WTC11 (cell line): ENCODE measurements around the gene PTPN4. TPM values are rescaled to one million over a fixed set of nuclear protein-coding genes. Genes with fewer than 3 reads are reported as not detected.

Experiments used
- ATAC-seq: fragments of 200-7000 bp; cut with Tn5 transposase; 2 replicates; pipeline ENCODE4 v1.10.0; 2021; ENCODE audit warnings: mild to moderate bottlenecking, moderate library complexity
- CTCF ChIA-PET: fragments of 300-600 bp; sonication (Branson Sonifier 250); formaldehyde crosslinking; loops from one replicate; lab custom pipeline; 2021; ENCODE audit warnings: antibody characterized with exemption; lab: Charles Lee
- POLR2A ChIA-PET: fragments of 350-600 bp; sonication (Branson Sonifier 250); formaldehyde crosslinking; loops from one replicate; lab custom pipeline; 2021; ENCODE audit warnings: antibody characterized with exemption; lab: Charles Lee
- DNase-seq: peaks from one replicate; pipeline ENCODE4 v3.0.0; 2021; ENCODE audit warnings: low spot score
- H3K27ac Mint-ChIP-seq: 2 replicates; pipeline ENCODE4 v1.8.0; 2021; ENCODE audit warnings: mixed read lengths
- H3K27me3 Mint-ChIP-seq: 2 replicates; pipeline ENCODE4 v1.8.0; 2021; ENCODE audit warnings: low read depth, mild to moderate bottlenecking, moderate library complexity, mixed read lengths
- H3K36me3 Mint-ChIP-seq: 2 replicates; pipeline ENCODE4 v1.8.0; 2021; ENCODE audit warnings: mixed read lengths
- H3K4me1 Mint-ChIP-seq: 2 replicates; pipeline ENCODE4 v1.8.0; 2022; ENCODE audit warnings: mixed read lengths
- H3K4me3 Mint-ChIP-seq: 2 replicates; pipeline ENCODE4 v1.8.0; 2021; ENCODE audit warnings: mild to moderate bottlenecking, moderate library complexity, mixed read lengths
- H3K9me3 Mint-ChIP-seq: 2 replicates; pipeline ENCODE4 v1.8.0; 2021; ENCODE audit warnings: mixed read lengths
- ATF2 ChIP-seq: sonication (generic); formaldehyde crosslinking; IDR thresholded peaks from 2 replicates; pipeline ENCODE4 v1.8.1; 2022; ENCODE audit warnings: low read depth, missing genetic modification reagents, borderline replicate concordance
- CREB1 ChIP-seq: sonication (generic); formaldehyde crosslinking; IDR thresholded peaks from 2 replicates; pipeline ENCODE4 v1.8.0; 2023; ENCODE audit warnings: mild to moderate bottlenecking, missing genetic modification reagents
- CREM ChIP-seq: sonication (generic); formaldehyde crosslinking; IDR thresholded peaks from 2 replicates; pipeline ENCODE4 v1.8.1; 2022; ENCODE audit warnings: mild to moderate bottlenecking, missing genetic modification reagents, moderate library complexity
- ESRRA ChIP-seq: sonication (generic); formaldehyde crosslinking; IDR thresholded peaks from 2 replicates; pipeline ENCODE4 v1.8.1; 2022; ENCODE audit warnings: mild to moderate bottlenecking, missing genetic modification reagents, borderline replicate concordance
- JAZF1 ChIP-seq: fragments of 250-450 bp; sonication (Bioruptor Pico); IDR thresholded peaks from 2 replicates; pipeline ENCODE4 v1.9.0; 2021; ENCODE audit warnings: moderate library complexity, mild to moderate bottlenecking, inconsistent platforms
- KAT7 ChIP-seq: sonication (generic); formaldehyde crosslinking; IDR thresholded peaks from 2 replicates; pipeline ENCODE4 v1.8.1; 2023; ENCODE audit warnings: missing genetic modification reagents, mild to moderate bottlenecking, borderline replicate concordance
- MLX ChIP-seq: sonication (generic); formaldehyde crosslinking; IDR thresholded peaks from 2 replicates; pipeline ENCODE4 v1.8.1; 2023; ENCODE audit warnings: mild to moderate bottlenecking, missing genetic modification reagents, moderate library complexity
- PREB ChIP-seq: sonication (generic); formaldehyde crosslinking; IDR thresholded peaks from 2 replicates; pipeline ENCODE4 v1.8.1; 2022; ENCODE audit warnings: mild to moderate bottlenecking, missing genetic modification reagents, moderate library complexity, borderline replicate concordance
- TEAD4 ChIP-seq: sonication (generic); formaldehyde crosslinking; IDR thresholded peaks from 2 replicates; pipeline ENCODE4 v1.8.0; 2022; ENCODE audit warnings: mild to moderate bottlenecking, missing genetic modification reagents
- ZBTB43 ChIP-seq: sonication (generic); formaldehyde crosslinking; IDR thresholded peaks from 2 replicates; pipeline ENCODE4 v1.8.1; 2023; ENCODE audit warnings: mild to moderate bottlenecking, missing genetic modification reagents
- ZMAT4 ChIP-seq: fragments of 250-450 bp; sonication (Bioruptor Pico); IDR thresholded peaks from 2 replicates; pipeline ENCODE4 v1.9.0; 2021; ENCODE audit warnings: mild to moderate bottlenecking
- ZNF121 ChIP-seq: sonication (generic); formaldehyde crosslinking; IDR thresholded peaks from 2 replicates; pipeline ENCODE4 v1.8.0; 2023; ENCODE audit warnings: missing genetic modification reagents
- ZNF317 ChIP-seq: sonication (generic); formaldehyde crosslinking; IDR thresholded peaks from 2 replicates; pipeline ENCODE4 v1.8.1; 2023; ENCODE audit warnings: low read depth, mild to moderate bottlenecking, moderate library complexity, missing genetic modification reagents, borderline replicate concordance
- ZNF416 ChIP-seq: fragments of 250-450 bp; sonication (Bioruptor Pico); IDR thresholded peaks from 2 replicates; pipeline ENCODE4 v1.9.0; 2021; ENCODE audit warnings: mild to moderate bottlenecking, inconsistent platforms
- ZNF671 ChIP-seq: fragments of 250-450 bp; sonication (Bioruptor Pico); IDR thresholded peaks from 2 replicates; pipeline ENCODE4 v1.8.0; 2021; ENCODE audit warnings: mild to moderate bottlenecking
- total RNA-seq: library from RNA; stranded (reverse); gene quantifications from 3 replicates; pipeline ENCODE4 v1.2.3, GENCODE V29; 2021
- TF ChIP-seq, protein P1 (sequence below): sonication (generic); formaldehyde crosslinking; IDR thresholded peaks from 2 replicates; pipeline ENCODE4 v1.8.0; 2023; ENCODE audit warnings: missing genetic modification reagents

Gene PTPN4
- total RNA-seq, 1 experiment from 2014 or later: 85.8 TPM

DNA sequence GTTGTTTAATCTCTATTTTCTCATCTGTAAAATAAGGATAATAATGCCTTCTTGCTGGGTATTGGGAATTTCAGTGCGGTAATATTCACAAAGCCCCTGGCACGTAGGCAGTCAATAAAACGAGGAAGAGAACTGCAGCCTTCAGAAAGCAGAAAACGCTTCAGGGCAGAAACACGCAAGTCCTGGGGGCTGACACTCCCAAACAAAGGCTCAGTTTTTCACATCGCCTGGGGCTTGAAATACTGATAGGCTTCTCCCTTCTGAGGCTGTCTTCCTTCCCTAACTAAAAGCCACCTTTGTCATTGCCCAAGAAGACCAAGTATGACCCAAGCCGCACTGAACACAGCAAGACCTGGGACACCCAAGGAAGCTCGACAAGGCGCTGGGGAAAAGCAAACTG, 48.4 kb upstream of the PTPN4 start (continued):
- no peak for TF ChIP-seq CREM (CRISPR knock-in tag)
- no peak for TF ChIP-seq ZNF317 (CRISPR knock-in tag)

DNA sequence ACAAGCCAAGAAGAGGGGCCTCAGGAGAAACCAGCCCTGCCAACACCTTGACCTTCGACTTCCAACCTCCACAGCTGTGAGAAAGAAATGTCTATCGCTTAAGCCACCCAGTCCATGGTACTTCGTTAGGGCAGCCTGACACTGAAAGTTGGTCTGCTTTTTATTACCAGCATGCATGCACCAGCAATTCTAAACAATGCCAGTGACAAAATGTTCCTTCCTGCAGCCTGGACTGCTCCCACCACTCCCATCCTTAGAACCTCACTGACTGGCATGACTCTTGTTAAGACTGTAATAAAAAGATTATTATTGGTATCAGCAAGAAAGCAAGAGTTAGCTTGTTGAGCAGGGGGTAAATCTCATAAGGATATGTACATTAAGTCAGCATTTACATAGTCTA, 47.2 kb upstream of the PTPN4 start:
- H3K9me3 Mint-ChIP-seq: no peaks in the 10 kb centered on the region
- DNase-seq (no peak), ATAC-seq (no peak)
- H3K4me3 Mint-ChIP-seq: no peak overlapping the region
- no peaks in the 10 kb centered on the region for H3K27me3 Mint-ChIP-seq
- ChIA-PET CTCF (no interaction called here), POLR2A (no interaction called here)
- H3K27ac Mint-ChIP-seq: no peak overlapping the region
- TF ChIP-seq ZNF121 (CRISPR knock-in tag): no peak
- TF ChIP-seq ZBTB43 (CRISPR knock-in tag): no peak
- no peak for TF ChIP-seq JAZF1 (CRISPR knock-in tag)
- no peak for TF ChIP-seq ZMAT4 (CRISPR knock-in tag)
- no peak for TF ChIP-seq CREB1 (CRISPR knock-in tag)
- no peak for TF ChIP-seq TEAD4 (CRISPR knock-in tag)
- no peak for TF ChIP-seq ESRRA (CRISPR knock-in tag)
- no peak for TF ChIP-seq MLX (CRISPR knock-in tag)
- no peak for TF ChIP-seq PREB (CRISPR knock-in tag)
- H3K4me1 Mint-ChIP-seq: no peaks in the 10 kb centered on the region
- H3K36me3 Mint-ChIP-seq: no peaks in the 10 kb centered on the region

GRCh38 chr2:119713819-119714490, 45.8 kb upstream of the PTPN4 start:
- CTCF ChIA-PET: interaction anchor here (0.9 kb wide), 1 partner anchor 11 kb away, joined by 5 read pairs; no protein-coding TSS in a partner anchor
- H3K27me3 Mint-ChIP-seq: no peaks in the 10 kb centered on the region
- no peak for TF ChIP-seq ATF2
- TF ChIP-seq ZNF671 (CRISPR knock-in tag): no peak
- no peak for TF ChIP-seq ZNF317 (CRISPR knock-in tag)
- no peak for TF ChIP-seq ZNF416 (CRISPR knock-in tag)
- no peak for TF ChIP-seq KAT7 (CRISPR knock-in tag)
- TF ChIP-seq, protein P1, sequence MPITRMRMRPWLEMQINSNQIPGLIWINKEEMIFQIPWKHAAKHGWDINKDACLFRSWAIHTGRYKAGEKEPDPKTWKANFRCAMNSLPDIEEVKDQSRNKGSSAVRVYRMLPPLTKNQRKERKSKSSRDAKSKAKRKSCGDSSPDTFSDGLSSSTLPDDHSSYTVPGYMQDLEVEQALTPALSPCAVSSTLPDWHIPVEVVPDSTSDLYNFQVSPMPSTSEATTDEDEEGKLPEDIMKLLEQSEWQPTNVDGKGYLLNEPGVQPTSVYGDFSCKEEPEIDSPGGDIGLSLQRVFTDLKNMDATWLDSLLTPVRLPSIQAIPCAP (CRISPR knock-in tag): no peak
- no peaks in the 10 kb centered on the region for H3K36me3 Mint-ChIP-seq
- POLR2A ChIA-PET: no interaction called here
- peaks cover 8% of the 10 kb centered on the region for H3K4me1 Mint-ChIP-seq
- no peak overlapping the region for H3K4me3 Mint-ChIP-seq
- ATAC-seq: no peak
- H3K9me3 Mint-ChIP-seq: no peaks in the 10 kb centered on the region
- DNase-seq: no peak
- H3K27ac Mint-ChIP-seq: no peak overlapping the region
